Panc1 (cell line): ENCODE measurements around the gene OSCAR. TPM values are rescaled to one million over a fixed set of nuclear protein-coding genes. Genes with fewer than 3 reads are reported as not detected.

Experiments
- ATAC-seq: fragments of 200-7000 bp; cut with Tn5 transposase; 2 replicates; pipeline ENCODE4 v1.9.1; 2020; ENCODE audit warnings: mild to moderate bottlenecking, moderate library complexity
- BruUV-seq: library from RNA; stranded (reverse); fragments of 400-500 nt; replicated peaks from 2 replicates; lab custom pipeline; 2021; lab: Mats Ljungman, UMichigan
- CTCF ChIA-PET: fragments of 300-600 bp; sonication (Branson Sonifier 250); formaldehyde crosslinking; loops from one replicate; lab custom pipeline; 2022; ENCODE audit warnings: antibody characterized with exemption; lab: Charles Lee
- POLR2A ChIA-PET: fragments of 300-600 bp; sonication (Branson Sonifier 250); formaldehyde crosslinking; loops from one replicate; lab custom pipeline; 2022; ENCODE audit warnings: antibody characterized with exemption; lab: Charles Lee
- DNase-seq: peaks from one replicate; pipeline ENCODE4 v3.0.0-alpha.2; 2010; ENCODE audit warnings: low read depth, low spot score
- H3K27ac ChIP-seq: 2 replicates; pipeline ENCODE4 v1.5.1; 2011; ENCODE audit warnings: mild to moderate bottlenecking, low read length, inconsistent platforms
- H3K27me3 ChIP-seq: fragments of 200-500 bp; sonication (Bioruptor generic); 2 replicates; pipeline ENCODE4 v1.6.0; 2014; ENCODE audit warnings: low read length, inconsistent platforms; ENCODE audit not compliant: control insufficient read depth, insufficient read depth
- H3K36me3 ChIP-seq: fragments of 200-500 bp; sonication (Bioruptor generic); 2 replicates; pipeline ENCODE4 v1.5.1; 2014; ENCODE audit warnings: inconsistent platforms, mild to moderate bottlenecking, low read length, moderate library complexity; ENCODE audit not compliant: control insufficient read depth, insufficient read depth
- H3K4me1 ChIP-seq: 2 replicates; pipeline ENCODE4 v1.5.1; 2011; ENCODE audit warnings: inconsistent platforms, mild to moderate bottlenecking, low read length, moderate library complexity; ENCODE audit not compliant: control insufficient read depth, insufficient read depth
- H3K4me3 ChIP-seq, 2 experiments: 2 replicates each; pipeline ENCODE4 v1.5.1; 2011 to 2012; ENCODE audit warnings: low read depth in 2 of 2, low read length in 2 of 2, mild to moderate bottlenecking in 2 of 2, inconsistent platforms in 1 of 2, moderate library complexity in 1 of 2
- H3K9me3 ChIP-seq: fragments of 200-500 bp; sonication (Bioruptor generic); 2 replicates; pipeline ENCODE4 v1.5.1; 2014; ENCODE audit warnings: low read depth, mild to moderate bottlenecking, inconsistent platforms, low read length, moderate library complexity; ENCODE audit not compliant: control insufficient read depth, insufficient read depth
- CTCF ChIP-seq: fragments of 450-650 bp; IDR thresholded peaks from 2 replicates; pipeline ENCODE4 v1.5.1; 2017; ENCODE audit warnings: mild to moderate bottlenecking
- POLR2AphosphoS5 ChIP-seq: IDR thresholded peaks from 2 replicates; pipeline ENCODE4 v1.6.1; 2012; ENCODE audit warnings: mild to moderate bottlenecking, low read depth, low read length, moderate library complexity
- REST ChIP-seq, 2 experiments: IDR thresholded peaks; 2 replicates each; pipeline ENCODE4 v1.6.1; 2011 to 2012; ENCODE audit warnings: low read depth in 2 of 2, control low read depth in 1 of 2, low read length in 1 of 2, mild to moderate bottlenecking in 1 of 2, moderate library complexity in 1 of 2; ENCODE audit not compliant: insufficient read depth in 1 of 2
- SIN3A ChIP-seq: IDR thresholded peaks from 2 replicates; pipeline ENCODE4 v1.6.1; 2012; ENCODE audit warnings: low read depth, mild to moderate bottlenecking, low read length, moderate library complexity, borderline replicate concordance; ENCODE audit not compliant: insufficient read depth
- TCF7L2 ChIP-seq: IDR thresholded peaks from 2 replicates; pipeline ENCODE4 v1.6.1; 2011; ENCODE audit warnings: mild to moderate bottlenecking, low read depth, low read length, inconsistent platforms
- in situ Hi-C: cut with HindIII; loops from 2 replicates; pipeline ENCODE4 v1.10.0; 2016; ENCODE audit warnings: low sequenced_read_pairs, low pct_unique_long_range_greater_than_20kb
- intact Hi-C: fragments of 100-400 bp; cut with micrococcal nuclease; formaldehyde crosslinking; loops from one replicate; pipeline ENCODE4 v1.10.0; 2022; ENCODE audit not compliant: unreplicated experiment
- total RNA-seq: library from RNA; stranded (reverse); gene quantifications from one replicate; pipeline ENCODE4 v1.2.1, GENCODE V29; 2021; ENCODE audit not compliant: unreplicated experiment

OSCAR gene
- total RNA-seq, 1 experiment from 2014 or later: 6.8 TPM

GRCh38 chr19:54128796-54129616, 28.4 kb upstream of the OSCAR start:
- TF ChIP-seq REST (IDR thresholded peaks at IDR 0.05; ENCODE audit: insufficient read depth in 1 of 2, low read depth in 2 of 2, low read length in 1 of 2): no peak
- no peak for TF ChIP-seq TCF7L2
- no peak for TF ChIP-seq SIN3A
- no peak for TF ChIP-seq CTCF
- no peak for TF ChIP-seq POLR2AphosphoS5
- no peak overlapping the region for H3K4me3 ChIP-seq
- no peak overlapping the region for H3K27ac ChIP-seq
- in situ Hi-C loops: no loop called here
- DNase-seq (no peak), ATAC-seq (no peak)
- intact Hi-C loops: no loop called here
- no peaks in the 10 kb centered on the region for H3K27me3 ChIP-seq
- H3K4me1 ChIP-seq: no peaks in the 10 kb centered on the region
- CTCF ChIA-PET: no interaction called here
- H3K9me3 ChIP-seq: no peaks in the 10 kb centered on the region
- peaks cover 17% of the 10 kb centered on the region for H3K36me3 ChIP-seq
- POLR2A ChIA-PET: no interaction called here
- BruUV-seq: no TSS peak

GRCh38 chr19:54128441-54128725, 27.8 kb upstream of the OSCAR start:
- in situ Hi-C loops: no loop called here
- intact Hi-C loops: no loop called here
- no TSS peak for BruUV-seq
- ATAC-seq (no peak), DNase-seq (no peak)
- ChIA-PET POLR2A (no interaction called here), CTCF (no interaction called here)
- no peak overlapping the region for H3K4me3 ChIP-seq
- no peak for TF ChIP-seq TCF7L2
- no peak for TF ChIP-seq SIN3A
- no peak for TF ChIP-seq POLR2AphosphoS5
- no peak for TF ChIP-seq CTCF
- no peak for TF ChIP-seq REST (IDR thresholded peaks at IDR 0.05; ENCODE audit: insufficient read depth in 1 of 2, low read depth in 2 of 2, low read length in 1 of 2)
- H3K36me3 ChIP-seq: peaks cover 17% of the 10 kb centered on the region
- H3K27me3 ChIP-seq: no peaks in the 10 kb centered on the region
- H3K9me3 ChIP-seq: no peaks in the 10 kb centered on the region
- no peaks in the 10 kb centered on the region for H3K4me1 ChIP-seq
- H3K27ac ChIP-seq: no peak overlapping the region
